IMR-90 (cell line): ENCODE measurements around the gene TBCD.

Experiments used
- CEBPB ChIP-seq: IDR thresholded peaks from 2 replicates; pipeline ENCODE4 v1.6.1; 2012; ENCODE audit warnings: low read depth, low read length, improper control_type of control experiment
- CTCF ChIP-seq: conservative IDR thresholded peaks from 2 replicates; pipeline ENCODE4 v1.5.1; 2012; ENCODE audit warnings: mild to moderate bottlenecking, low read depth, low read length, improper control_type of control experiment
- FOS ChIP-seq: fragments of 150-350 bp; IDR thresholded peaks from 2 replicates; pipeline ENCODE4 v1.6.1; 2016; ENCODE audit warnings: low read depth, low read length
- MXI1 ChIP-seq: IDR thresholded peaks from 2 replicates; pipeline ENCODE4 v1.6.1; 2012; ENCODE audit warnings: low read depth, mild to moderate bottlenecking, low read length, moderate library complexity, borderline replicate concordance
- POLR2A ChIP-seq: IDR thresholded peaks from 2 replicates; pipeline ENCODE4 v1.6.1; 2012; ENCODE audit warnings: mild to moderate bottlenecking, low read depth, low read length
- RAD21 ChIP-seq: IDR thresholded peaks from 2 replicates; pipeline ENCODE4 v1.6.1; 2012; ENCODE audit warnings: low read length, improper control_type of control experiment

GRCh38 chr17:82948957-82949356 is 197.1 kb downstream of the TBCD start:
- no peak for TF ChIP-seq CEBPB
- TF ChIP-seq FOS, result no peak
- no peak for TF ChIP-seq POLR2A
- no peak for TF ChIP-seq CTCF
- TF ChIP-seq RAD21, result no peak
- TF ChIP-seq MXI1, result no peak
